HG02610 (cell line): ENCODE data around the gene CYP2R1.
A peak's percentile ranks its signal among the peaks of the same experiment; 100 is the strongest.

Experiments used
- ATAC-seq: cut with Tn5 transposase; IDR thresholded peaks from one replicate; pipeline ENCODE4 v1.9.1; 2021; ENCODE audit warnings: mild to moderate bottlenecking, moderate library complexity; ENCODE audit not compliant: unreplicated experiment

The CYP2R1 gene, protein sequence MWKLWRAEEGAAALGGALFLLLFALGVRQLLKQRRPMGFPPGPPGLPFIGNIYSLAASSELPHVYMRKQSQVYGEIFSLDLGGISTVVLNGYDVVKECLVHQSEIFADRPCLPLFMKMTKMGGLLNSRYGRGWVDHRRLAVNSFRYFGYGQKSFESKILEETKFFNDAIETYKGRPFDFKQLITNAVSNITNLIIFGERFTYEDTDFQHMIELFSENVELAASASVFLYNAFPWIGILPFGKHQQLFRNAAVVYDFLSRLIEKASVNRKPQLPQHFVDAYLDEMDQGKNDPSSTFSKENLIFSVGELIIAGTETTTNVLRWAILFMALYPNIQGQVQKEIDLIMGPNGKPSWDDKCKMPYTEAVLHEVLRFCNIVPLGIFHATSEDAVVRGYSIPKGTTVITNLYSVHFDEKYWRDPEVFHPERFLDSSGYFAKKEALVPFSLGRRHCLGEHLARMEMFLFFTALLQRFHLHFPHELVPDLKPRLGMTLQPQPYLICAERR

DNA sequence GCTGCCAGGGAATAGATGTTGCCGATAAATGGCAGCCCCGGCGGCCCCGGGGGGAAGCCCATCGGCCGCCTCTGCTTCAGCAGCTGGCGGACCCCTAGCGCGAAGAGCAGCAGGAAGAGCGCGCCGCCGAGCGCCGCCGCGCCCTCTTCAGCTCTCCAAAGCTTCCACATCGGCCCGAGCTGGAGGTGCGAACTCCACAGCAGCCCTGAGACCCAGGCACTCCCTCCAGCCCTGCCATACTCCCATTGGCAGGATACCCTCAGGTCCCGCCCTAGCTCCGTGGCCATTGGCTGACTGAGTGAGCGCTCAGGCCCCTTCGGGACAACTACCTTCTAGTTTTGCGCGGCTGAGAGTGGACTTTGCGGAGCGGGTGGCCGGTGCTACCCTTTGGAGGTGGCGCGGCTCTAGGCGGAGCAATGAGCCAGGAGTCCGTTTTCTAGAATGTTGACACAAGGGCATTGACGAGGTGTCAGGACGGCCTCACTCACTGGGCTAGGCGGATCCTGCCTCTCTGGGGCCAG is at the start of gene CYP2R1:
Gene CYP2R1 (minus strand): TSS at position 196 of the 521 bp plus-strand sequence. CDS start 26 bp downstream, at position 170.
- peak; percentile 93 for ATAC-seq

DNA sequence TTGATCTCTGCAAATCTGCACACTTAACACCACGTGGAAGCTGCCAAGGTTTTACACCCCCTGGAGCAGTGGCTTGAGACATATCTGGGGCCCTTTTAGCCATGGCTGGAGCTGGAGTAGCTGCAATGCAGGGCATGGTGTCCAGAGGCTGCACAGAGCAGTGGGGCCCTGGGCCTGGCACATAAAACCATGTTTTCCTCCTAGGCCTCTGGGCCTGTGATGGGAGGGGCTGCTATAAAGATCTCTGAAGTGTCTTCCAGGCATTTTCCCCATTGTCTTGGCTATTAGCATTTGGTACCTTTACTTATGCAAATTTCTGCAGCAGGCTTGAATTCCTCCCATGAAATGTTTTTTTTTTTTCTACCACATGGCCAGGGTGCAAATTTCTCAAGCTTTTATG is 46.9 kb upstream of the CYP2R1 start:
- ATAC-seq = no peak

DNA sequence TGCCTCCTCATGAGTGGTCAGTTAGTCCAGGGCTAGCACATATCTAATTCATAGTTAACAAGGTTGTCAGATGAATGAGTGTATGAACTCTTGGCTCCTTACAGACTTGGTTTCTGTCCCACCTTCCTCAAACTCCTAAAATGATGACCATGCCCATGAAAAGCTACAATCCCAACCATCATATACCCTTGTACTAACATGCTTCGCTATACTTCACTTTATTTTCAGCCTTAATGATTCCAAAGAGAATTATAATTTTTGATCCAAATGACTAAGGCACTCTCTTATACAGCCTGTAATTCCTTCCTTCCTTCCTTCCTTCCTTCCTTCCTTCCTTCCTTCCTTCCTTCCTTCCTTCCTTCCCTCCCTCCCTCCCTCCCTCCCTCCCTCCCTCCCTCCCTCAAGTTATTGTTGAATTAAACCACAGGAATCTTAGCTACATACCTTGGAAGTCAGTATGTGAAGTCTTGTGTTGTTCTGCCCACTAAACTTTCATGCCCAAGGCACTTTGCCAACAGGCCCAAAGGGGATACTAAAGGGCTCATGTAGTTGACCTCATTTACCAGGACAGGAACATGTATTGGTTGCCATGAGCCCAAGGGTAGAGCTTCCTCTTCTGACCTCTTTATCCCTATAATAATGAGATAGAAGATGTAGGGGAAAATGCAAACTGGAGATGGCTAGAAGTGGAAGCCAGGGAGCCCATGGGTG is 42.8 kb upstream of the CYP2R1 start:
- no peak for ATAC-seq

DNA sequence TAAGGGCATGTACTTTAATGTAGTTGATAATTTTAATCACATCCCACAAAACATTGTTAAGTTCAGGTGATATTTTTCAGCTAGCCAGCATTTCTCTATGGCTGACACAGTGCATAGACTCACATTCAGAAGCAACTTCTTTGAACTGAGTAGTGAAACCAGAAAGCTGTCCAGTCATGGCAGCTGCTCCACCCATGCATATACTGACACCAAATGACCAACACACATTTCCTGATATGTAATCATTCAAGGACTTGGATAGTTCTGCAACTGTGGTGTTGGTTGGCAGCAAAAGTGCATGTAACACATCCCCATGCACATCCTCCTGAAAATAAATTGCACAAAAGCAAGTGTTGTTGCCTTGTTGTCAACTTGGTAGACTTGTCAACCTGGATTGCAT is 40.4 kb upstream of the CYP2R1 start:
- ATAC-seq = no peak

DNA sequence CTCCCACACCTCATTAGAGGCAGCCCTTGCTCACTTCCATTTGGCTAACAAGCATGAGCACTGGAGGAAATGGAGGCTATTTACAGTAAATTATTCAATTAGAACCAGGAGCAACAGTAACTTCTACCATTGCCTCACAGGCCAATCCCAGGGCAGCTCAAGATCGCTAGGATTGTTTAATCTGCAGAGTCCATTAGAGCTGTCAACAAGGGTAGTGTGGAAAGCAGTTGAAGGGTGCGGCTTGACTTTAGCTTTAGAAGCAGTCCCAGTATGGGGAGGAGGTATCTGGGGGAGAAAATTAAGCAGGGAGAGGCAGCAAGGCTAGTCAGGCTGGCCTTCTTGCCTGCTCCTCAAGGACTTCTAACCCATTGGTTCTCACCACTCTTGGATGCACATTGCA is 38.3 kb upstream of the CYP2R1 start:
- no peak for ATAC-seq

DNA sequence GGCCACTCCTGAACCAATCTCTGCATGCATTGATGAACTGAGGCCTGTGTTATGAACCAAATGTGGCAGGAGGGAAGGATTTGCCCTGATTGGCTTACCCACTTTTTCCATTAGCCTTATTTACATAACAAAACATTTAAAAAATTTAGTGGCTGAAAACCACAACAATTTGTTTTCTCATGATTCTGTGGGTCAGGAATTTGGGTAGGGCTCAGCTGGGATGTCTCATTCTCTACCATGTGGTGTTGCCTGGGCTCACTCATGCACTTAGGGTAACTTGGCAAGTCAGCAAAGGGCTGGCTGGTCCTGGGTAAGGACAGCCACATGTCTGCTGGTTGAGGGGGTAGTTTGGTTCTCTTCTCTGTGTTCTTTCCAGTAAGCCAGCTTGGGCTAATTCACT is 35.1 kb upstream of the CYP2R1 start:
- no peak for ATAC-seq

DNA sequence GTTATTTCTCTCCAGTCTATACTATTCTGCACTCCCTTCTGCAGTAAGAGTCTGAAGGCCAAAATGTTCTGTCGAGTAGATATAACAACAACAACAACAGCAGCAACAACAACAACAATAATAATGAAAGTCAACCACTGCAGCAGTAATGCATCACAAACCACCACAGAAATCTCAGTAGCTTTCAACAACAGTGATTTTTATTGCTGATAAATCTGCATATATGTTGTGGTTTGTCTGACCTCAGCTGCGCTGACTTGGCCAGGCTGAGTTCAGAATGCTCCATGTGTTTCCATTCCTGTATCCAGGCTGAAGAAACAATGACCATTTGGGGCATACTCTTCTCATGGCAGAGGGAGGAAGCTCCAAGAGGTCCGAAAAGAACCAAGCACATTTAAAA is 32.3 kb upstream of the CYP2R1 start:
- ATAC-seq = no peak

DNA sequence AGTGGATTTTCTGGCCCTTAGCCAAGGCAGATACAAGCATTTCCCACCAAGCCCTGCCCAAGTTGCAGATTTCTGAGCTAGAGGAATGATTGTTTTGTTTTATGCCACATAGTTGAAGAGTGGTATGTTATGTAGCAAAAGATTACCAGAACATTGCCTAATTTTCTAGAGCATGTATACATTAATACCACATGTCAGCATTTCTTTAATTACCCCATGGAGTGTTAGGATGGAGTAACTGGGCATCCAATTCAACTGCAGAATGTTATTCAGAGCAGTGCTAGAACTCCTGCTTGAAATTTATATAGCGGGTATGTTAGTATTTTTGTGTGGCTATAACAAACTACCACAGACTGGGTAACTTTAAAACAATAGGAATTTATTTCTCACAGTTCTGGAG is 24.4 kb upstream of the CYP2R1 start:
- no peak for ATAC-seq

DNA sequence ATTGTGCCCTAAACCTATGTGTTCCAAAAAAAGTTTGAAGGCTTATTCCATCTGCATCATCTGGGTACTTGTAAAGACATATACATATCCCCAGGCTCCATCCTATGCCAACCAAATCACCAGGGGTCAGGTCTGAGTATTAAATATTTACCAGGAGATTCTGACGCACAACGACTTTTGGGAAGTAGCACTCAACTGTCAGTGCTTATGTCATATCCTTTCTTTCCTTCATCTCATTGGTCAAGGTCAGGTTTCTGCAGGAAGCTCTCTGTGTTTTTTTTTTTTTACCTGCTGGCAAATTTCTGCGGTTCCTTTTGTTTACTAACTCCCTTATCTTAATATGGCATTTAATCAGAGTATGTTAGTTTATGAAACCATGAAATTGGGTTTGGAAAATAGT is 22.5 kb upstream of the CYP2R1 start:
- no peak for ATAC-seq

DNA sequence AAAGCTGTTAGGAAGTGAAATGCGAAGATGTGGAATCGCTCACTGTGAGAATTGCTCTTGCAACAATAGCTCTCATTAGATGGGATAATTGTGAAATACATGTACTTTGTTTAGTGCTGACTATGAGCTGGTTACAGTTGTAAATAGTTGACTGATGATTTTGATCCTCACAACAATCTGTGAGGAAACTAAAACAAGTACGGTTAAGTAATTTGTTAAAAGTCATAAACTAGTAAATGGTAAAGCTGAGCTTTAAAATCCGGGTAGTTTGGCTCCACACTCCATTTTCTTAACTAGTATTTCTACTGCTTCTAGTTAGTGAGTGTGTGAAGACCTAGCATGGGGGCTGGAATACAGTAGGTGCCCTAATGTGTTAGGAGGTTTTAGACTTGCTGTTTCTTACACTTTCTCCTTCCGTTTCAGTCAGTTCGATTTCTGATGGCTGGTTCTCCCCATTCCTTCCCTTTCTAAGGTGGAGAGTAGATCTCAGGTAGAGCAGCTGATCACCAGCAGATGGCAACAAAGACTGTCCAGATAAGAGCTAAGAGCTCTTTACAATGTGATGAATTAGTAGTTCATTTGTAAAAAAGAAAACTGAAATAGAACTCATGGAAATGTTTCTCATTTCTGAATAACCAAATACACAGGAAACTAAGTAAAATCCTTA is 16.3 kb upstream of the CYP2R1 start:
- no peak for ATAC-seq

DNA sequence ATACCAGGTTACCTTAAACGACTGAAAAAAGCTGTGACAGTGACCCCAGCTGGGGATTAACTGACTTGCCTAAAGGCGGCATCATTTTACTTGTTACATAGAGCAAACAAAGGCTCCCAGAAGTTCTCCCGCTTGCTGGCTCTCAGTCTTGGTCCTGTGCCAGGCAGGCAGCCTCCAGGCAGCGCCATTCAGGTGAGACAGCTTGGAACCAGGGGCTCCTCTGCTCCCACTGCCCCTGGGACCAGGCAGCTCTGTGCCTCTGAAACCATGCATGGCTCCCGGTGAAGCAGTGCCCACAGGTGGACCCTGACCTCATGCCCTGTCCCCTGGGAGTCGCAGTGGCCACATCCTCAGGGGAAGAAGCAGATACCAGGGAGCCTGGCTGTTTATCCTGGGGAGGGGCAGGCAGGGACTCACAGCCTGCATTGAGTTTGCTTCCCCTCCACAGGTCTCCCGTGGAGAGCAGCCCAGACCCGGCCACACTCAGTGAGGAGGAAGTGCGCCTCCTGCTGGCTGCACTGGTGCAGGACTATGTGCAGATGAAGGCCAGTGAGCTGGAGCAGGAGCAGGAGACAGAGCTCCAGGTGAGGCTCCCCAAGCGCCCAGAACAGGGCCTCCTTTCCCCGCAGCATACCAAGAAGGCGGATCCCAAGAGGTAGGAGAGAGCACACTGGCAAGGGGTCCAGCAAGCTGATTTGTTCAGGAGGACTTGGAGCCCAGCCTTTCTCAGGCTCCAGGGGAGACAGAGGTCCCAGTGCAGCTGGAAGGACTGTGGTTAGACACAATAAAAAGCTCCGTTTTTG is 15.6 kb upstream of the CYP2R1 start:
- ATAC-seq = peak; percentile 55

DNA sequence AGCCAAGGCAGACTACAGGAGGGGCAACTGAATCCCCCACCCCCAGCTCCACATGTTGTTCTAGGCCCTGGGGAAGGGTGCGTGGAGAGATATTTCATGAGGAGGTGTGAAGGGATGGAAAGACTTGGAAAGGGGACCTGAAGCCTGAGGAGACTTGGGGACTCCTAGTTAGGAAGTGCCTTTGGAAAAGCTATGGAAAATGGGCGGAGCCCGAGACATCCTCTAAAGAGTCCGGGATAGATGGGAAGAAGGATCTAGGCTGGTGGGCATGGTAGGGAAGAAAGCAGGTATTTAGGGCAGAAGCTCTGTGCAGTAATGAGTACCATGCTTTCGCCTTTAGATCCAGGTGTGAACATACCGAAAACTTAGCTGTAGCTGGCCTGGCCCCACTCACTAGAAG is 15.0 kb upstream of the CYP2R1 start:
- ATAC-seq = no peak

DNA sequence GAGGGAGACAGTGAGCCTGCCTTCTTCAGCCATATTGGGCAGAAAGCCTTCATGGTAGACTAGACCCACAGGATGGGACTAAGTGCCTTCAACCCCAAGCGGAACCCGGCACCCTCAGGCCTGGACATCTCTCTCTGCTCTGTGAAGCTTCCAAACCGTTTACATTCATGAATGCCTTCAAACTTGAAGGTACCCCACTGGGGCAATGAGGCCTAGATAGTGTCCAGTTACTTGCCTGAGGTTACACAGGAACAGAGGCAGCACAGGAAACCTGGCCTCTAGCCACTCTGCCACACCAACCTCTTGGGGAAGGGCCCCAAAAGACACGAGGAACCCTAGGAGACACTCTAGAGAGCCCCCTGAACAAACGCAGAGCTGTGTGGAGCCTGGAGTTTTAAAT is 14.5 kb upstream of the CYP2R1 start:
- ATAC-seq = no peak

DNA sequence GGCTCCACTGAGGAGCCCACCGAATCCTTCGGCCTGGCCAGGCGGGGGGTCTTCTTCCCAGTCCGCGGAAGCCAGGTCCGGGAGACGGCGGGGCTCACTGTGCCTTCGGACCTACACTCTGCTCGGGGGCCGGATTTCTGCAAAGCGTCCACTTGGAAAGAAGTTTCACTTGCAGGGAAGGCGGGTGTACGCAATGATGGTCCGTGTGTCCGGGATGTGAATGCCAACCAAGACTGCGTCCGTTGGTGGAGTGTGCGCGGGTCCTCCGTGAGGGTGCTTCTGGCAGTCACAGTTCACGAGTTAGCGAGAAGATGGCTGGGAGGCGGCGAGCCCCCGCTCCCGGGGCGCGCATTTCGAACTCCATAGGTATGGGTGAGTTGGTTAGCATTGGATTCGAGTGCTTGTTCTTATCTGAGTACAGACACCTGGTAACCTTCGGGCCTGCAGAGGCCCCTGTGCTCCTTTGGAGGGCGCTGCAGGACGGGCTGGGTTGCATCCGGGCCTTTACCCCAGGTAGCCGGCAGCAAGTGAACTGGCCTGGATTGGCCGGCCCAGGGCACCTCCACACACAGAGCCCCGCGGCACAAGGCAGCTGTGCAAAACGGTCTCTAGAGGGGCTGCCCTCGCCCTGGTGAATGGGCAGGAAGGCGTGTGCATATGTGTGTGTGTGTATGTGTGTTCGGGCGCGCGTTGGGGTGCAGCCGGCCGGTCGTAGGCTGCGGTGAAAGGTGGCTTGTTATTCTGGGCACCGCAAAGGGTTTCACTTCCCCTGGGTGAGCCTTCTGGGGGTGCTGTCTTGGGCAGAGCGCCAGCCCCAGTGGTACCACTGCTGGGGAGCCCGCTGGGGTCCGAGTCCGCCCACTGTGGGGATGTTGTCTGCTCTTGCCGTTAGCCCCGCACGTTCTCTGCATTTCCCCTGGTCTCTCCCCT is 13.3 kb upstream of the CYP2R1 start:
- peak; percentile 57 for ATAC-seq

DNA sequence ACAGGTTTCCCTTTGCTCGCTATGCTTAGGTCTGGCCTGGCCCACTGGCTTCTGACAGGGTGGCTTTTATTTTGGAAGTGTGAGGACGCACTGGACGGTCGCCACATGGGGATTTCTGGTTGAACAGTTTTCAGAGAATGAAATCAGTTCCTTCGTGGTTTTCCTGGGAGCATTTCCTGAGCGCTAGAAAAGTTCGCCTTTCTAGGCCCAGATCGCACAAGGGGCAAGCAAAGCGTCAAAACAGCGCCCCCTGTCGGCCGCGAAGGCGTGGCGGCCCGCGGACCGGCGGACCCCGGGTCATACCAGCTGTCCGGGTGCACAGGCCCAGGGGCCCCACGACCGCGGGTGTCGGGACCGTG is 12.7 kb upstream of the CYP2R1 start:
- peak; percentile 51 for ATAC-seq

DNA sequence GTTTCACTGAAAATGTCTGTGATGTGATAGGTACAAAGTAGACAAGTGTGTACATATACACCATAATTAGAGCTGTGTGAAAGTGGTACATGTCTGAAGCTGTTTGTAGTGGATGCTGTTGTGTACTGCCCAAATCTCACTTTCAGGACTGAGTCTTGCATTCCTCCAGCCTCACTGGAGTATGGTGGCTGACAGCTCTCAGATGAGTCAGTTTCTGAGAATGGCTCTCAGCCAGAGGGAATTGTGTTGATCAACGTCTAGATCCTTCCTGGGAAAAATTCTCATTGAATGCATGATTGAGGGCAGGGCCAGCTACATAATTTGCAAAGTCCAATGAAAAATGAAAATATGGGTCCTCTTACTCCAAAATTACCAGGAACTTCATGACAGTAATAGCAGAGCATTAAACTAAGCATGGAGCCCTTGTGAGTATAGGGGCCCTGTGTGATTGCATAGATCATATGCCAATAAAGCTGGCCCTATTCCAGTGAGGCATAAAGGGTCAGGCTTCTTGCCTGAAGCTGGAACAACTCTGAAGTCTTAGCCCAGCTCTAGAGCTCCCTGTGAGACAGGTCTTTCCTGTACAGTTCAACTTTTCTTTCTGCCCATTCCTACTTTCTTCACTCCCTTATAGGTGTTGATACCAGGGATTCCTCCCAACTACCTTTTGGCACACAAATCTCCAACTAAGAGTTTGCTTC is 10.8 kb upstream of the CYP2R1 start:
- ATAC-seq = no peak

DNA sequence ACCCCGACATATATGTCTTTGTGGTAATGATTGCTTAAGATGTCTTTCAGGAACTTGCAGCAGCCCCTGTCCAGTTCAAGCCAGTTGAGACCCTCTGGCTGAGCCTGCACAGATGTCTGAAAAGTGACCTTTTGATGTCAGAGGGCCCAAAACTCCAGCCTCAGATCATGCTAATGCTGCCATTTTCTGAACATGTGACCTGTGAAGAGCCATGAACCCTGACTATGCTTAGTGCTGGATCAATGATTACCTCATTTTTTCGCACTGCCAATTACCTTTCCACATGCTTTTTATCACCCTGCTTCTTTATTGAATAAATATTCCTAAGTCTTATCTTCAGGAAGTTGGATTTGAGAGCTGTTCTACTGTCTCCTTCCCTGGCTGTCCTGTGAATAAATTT is 6.9 kb upstream of the CYP2R1 start:
- no peak for ATAC-seq

DNA sequence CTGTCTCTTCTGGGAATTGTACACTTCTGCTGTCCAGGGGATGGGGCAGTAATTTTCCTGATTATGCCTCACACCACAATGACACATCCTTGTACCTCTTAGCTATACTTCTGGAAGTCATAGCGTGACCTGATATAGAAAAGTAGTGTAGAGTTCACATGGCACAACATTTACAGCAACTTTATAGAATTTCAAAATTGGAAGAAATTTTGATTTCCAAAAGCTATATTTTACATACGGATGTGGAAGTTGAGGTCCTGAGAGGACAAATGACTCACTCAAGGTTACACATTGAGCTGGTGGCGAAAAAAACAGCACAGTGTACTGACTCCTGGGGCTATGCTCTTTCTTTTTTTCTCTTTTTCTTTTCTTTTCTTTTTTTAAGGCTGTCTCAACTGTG is 6.3 kb upstream of the CYP2R1 start:
- ATAC-seq = no peak
